Neural progenitor cell (in vitro differentiated cells): ENCODE measurements around the gene CEP350.

Experiments used
- EZH2 ChIP-seq: fragments of 200-600 bp; sonication (generic); IDR thresholded peaks from 2 replicates; pipeline ENCODE4 v1.6.1; 2017; ENCODE audit warnings: antibody characterized with exemption, mild to moderate bottlenecking, moderate library complexity
- EZH2phosphoT487 ChIP-seq: fragments of 200-600 bp; sonication (generic); IDR thresholded peaks from 2 replicates; pipeline ENCODE4 v1.6.1; 2017; ENCODE audit warnings: antibody characterized with exemption
- TF ChIP-seq, protein P1 (sequence below): fragments of 200-600 bp; sonication (generic); IDR thresholded peaks from 2 replicates; pipeline ENCODE4 v1.5.1; 2017; ENCODE audit warnings: antibody characterized with exemption, mild to moderate bottlenecking

GRCh38 chr1:180112091-180112490 is 157.5 kb downstream of the CEP350 start:
- TF ChIP-seq, protein P1, sequence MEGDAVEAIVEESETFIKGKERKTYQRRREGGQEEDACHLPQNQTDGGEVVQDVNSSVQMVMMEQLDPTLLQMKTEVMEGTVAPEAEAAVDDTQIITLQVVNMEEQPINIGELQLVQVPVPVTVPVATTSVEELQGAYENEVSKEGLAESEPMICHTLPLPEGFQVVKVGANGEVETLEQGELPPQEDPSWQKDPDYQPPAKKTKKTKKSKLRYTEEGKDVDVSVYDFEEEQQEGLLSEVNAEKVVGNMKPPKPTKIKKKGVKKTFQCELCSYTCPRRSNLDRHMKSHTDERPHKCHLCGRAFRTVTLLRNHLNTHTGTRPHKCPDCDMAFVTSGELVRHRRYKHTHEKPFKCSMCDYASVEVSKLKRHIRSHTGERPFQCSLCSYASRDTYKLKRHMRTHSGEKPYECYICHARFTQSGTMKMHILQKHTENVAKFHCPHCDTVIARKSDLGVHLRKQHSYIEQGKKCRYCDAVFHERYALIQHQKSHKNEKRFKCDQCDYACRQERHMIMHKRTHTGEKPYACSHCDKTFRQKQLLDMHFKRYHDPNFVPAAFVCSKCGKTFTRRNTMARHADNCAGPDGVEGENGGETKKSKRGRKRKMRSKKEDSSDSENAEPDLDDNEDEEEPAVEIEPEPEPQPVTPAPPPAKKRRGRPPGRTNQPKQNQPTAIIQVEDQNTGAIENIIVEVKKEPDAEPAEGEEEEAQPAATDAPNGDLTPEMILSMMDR: no peak
- TF ChIP-seq EZH2 (no peak), EZH2phosphoT487 (no peak)
